Measurements from ENCODE around the gene DSC1. TPM values are rescaled to one million over a fixed set of nuclear protein-coding genes. Genes with fewer than 3 reads are reported as not detected.

Gene DSC1
- polyA plus RNA-seq, 1 experiment = not detected

DNA sequence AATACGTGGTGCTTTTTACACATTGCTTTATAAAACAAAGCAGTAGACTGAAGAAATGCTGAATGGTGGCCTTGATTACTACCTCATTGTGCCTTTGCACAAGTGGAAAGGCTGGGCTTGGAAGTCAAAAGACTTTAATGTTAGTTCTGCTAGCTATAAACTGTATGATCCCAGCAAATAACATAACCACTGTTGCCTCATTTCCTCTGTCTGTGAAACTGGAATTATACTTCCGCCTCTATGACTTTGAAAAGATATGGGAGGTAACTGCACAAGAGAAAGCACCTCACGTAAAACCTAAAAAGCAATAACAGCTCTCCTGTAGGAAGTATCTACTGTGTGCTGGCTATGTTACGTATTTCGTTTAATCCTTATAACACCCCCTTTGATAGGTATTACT lies 43.4 kb upstream of the DSC1 start:
- ChIA-PET CTCF (no interaction called here), POLR2A (no interaction called here)
- no peaks in the 10 kb centered on the region for H3K27me3 ChIP-seq (ENCODE audit: control insufficient read depth, insufficient read depth, low read length)
- H3K9me3 ChIP-seq (ENCODE audit: control insufficient read depth, insufficient read depth, low read length) = peaks cover 11% of the 10 kb centered on the region; the same call in 1 of the 2 replicates
- H3K4me3 ChIP-seq (ENCODE audit: low read depth, low read length) = no peak overlapping the region
- DNase-seq (ENCODE audit: low read depth, low spot score) = no peak
- H3K27ac ChIP-seq (ENCODE audit: low read depth, low read length) = no peak overlapping the region
- TF ChIP-seq CTCF (IDR thresholded peaks at IDR 0.05; ENCODE audit: low read depth, low read length) = no peak

DNA sequence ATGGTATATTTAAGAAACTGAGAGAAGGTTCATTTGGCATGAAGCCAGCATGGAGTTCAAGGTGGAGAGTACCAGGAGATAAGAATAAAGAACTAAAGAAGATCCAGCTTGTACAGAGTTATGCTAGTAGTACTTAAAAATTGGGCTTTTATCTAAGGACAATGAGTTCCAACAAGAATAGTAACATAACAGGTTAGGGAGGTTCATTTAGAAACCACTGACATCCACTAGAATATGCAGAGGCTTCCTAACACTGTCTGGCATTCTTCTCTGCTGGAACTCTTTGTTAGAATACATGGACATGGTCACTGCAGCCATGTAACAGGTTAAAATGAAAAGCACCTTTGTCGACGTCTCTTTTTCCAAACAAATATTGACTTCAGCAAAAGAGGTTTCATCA lies 42.6 kb upstream of the DSC1 start:
- H3K27me3 ChIP-seq (ENCODE audit: control insufficient read depth, insufficient read depth, low read length) = no peaks in the 10 kb centered on the region
- no peak for DNase-seq (ENCODE audit: low read depth, low spot score)
- H3K4me3 ChIP-seq (ENCODE audit: low read depth, low read length) = no peak overlapping the region
- POLR2A ChIA-PET = no interaction called here
- TF ChIP-seq CTCF (IDR thresholded peaks at IDR 0.05; ENCODE audit: low read depth, low read length) = no peak
- H3K9me3 ChIP-seq (ENCODE audit: control insufficient read depth, insufficient read depth, low read length) = peaks cover 11% of the 10 kb centered on the region; the same call in 1 of the 2 replicates
- CTCF ChIA-PET = no interaction called here
- H3K27ac ChIP-seq (ENCODE audit: low read depth, low read length) = no peak overlapping the region

- no peak overlapping the region for H3K4me3 ChIP-seq (ENCODE audit: low read depth, low read length)
- no peaks in the 10 kb centered on the region for H3K27me3 ChIP-seq (ENCODE audit: control insufficient read depth, insufficient read depth, low read length)
- H3K27ac ChIP-seq (ENCODE audit: low read depth, low read length) = no peak overlapping the region
- POLR2A ChIA-PET = no interaction called here
- DNase-seq (ENCODE audit: low read depth, low spot score) = no peak
- CTCF ChIA-PET = no interaction called here
- H3K9me3 ChIP-seq (ENCODE audit: control insufficient read depth, insufficient read depth, low read length) = peaks cover 11% of the 10 kb centered on the region; the same call in 1 of the 2 replicates
- TF ChIP-seq CTCF (IDR thresholded peaks at IDR 0.05; ENCODE audit: low read depth, low read length) = no peak
Measured at GRCh38 chr18:31204833-31205232, 42.2 kb upstream of the DSC1 start.

DNA sequence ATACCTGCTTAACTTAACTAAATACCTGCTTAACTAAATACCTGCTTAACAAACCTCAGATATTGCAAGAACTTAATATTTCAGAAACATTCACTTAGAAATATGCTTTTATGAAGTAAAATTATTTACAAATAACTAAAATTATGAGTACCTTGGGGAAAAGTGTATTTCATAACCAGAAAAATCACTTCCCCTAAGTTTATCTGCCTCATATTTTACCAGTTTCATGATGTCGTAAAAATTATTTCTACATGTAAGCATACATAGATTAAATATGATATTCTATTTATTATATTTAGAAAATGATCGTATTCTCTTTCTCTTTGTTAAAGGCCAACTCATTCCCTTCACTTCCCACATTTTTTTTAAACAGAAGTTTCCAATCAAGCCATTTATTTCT lies 41.5 kb upstream of the DSC1 start:
- ChIA-PET CTCF (no interaction called here), POLR2A (no interaction called here)
- H3K27ac ChIP-seq (ENCODE audit: low read depth, low read length) = no peak overlapping the region
- H3K9me3 ChIP-seq (ENCODE audit: control insufficient read depth, insufficient read depth, low read length) = peaks cover 11% of the 10 kb centered on the region; the same call in 1 of the 2 replicates
- H3K4me3 ChIP-seq (ENCODE audit: low read depth, low read length) = no peak overlapping the region
- no peaks in the 10 kb centered on the region for H3K27me3 ChIP-seq (ENCODE audit: control insufficient read depth, insufficient read depth, low read length)
- no peak for TF ChIP-seq CTCF (IDR thresholded peaks at IDR 0.05; ENCODE audit: low read depth, low read length)
- DNase-seq (ENCODE audit: low read depth, low spot score) = no peak

DNA sequence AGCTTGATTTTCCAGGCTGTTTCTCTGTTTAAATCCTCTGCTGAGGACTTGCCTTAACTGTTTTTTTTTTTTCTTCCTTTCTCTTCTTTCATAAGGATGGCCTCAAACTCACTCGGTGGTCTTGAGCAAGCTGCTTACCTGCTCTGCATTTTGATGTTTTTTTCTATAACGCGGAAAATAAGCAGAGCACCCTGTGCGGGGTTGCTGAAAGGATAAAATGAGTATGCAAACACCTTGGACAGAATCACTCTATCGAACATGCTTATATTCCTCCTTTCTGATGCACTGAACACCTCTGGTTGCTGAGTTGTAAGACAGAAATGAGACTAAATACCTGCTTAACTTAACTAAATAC lies 41.1 kb upstream of the DSC1 start:
- Histone ChIP-seq H3K9me3 (ENCODE audit: control insufficient read depth, insufficient read depth, low read length) (peaks cover 11% of the 10 kb centered on the region; the same call in 1 of the 2 replicates), H3K27ac (ENCODE audit: low read depth, low read length) (no peak overlapping the region), H3K4me3 (ENCODE audit: low read depth, low read length) (no peak overlapping the region), H3K27me3 (ENCODE audit: control insufficient read depth, insufficient read depth, low read length) (no peaks in the 10 kb centered on the region)
- ChIA-PET CTCF (no interaction called here), POLR2A (no interaction called here)
- DNase-seq (ENCODE audit: low read depth, low spot score) = no peak
- no peak for TF ChIP-seq CTCF (IDR thresholded peaks at IDR 0.05; ENCODE audit: low read depth, low read length)
